ENCODE data around the gene TSSK6.

GRCh38 chr19:19540715-19541515 lies 25.6 kb upstream of the TSSK6 start:
- TF ChIP-seq POLR2AphosphoS5 (IDR thresholded peaks at IDR 0.05): no peak
- TF ChIP-seq CTCF (IDR thresholded peaks at IDR 0.05 in 8 of 11, conservative IDR thresholded peaks at IDR 0.05 in 3 of 11): no peak

Data from spleen (tissue), 7 donors.